ENCODE results near the gene CLIP4. TPM values are rescaled to one million over a fixed set of nuclear protein-coding genes. Genes with fewer than 3 reads are reported as not detected.
"Not testable (repeated sequence)": the region's sequence is repeated elsewhere in the genome, so short reads cannot be mapped to it uniquely, and the experiment has no call there.

Gene CLIP4
- total RNA-seq, 1 experiment from 2014 or later = 18.2 TPM

DNA sequence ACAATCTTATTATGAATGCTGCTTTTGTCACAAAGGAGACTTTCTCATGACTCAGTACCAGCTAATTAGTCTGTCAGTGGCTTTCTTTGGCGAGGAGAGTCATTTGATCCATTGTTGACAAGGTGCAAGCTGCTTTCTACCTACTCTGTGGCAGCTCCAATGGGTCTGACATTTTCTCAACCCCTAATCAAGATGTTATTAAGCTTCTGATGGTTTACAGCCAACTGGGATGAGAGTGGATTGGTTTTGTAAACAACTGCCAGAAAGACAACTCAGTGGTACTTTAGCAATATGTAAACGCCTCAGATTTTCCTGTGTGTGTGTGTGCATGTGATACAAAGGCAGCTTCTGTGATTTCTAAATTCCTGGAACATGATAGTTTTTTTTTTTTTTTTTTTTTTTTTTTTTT is 8.2 kb upstream of the CLIP4 start:
- Histone ChIP-seq H3K9me3 (ENCODE audit: low read depth, low read length, poor library complexity, severe bottlenecking) (no peaks in the 10 kb centered on the region), H3K36me3 (ENCODE audit: insufficient read depth, low read length, poor library complexity, severe bottlenecking) (no peaks in the 10 kb centered on the region), H3K4me1 (ENCODE audit: insufficient read depth, low read length, poor library complexity, severe bottlenecking) (no peaks in the 10 kb centered on the region), H3K27ac (ENCODE audit: low read depth, low read length, poor library complexity, severe bottlenecking) (no peak overlapping the region), H3K27me3 (replicated peaks; ENCODE audit: insufficient read depth, low read depth, low read length, poor library complexity) (no peaks in the 10 kb centered on the region), H3K4me3 (ENCODE audit: low read depth, low read length, poor library complexity, severe bottlenecking) (no peak overlapping the region)
- ChIA-PET CTCF (no interaction called here), POLR2A (ENCODE audit: low non-redundant PET) (no interaction called here)
- DNase-seq (ENCODE audit: low spot score) = no peak
- intact Hi-C loops (cut with micrococcal nuclease; ENCODE audit: unreplicated experiment) = no loop called here
- no TSS peak for BruUV-seq (replicated peaks)
- TF ChIP-seq EZH2 (IDR thresholded peaks at IDR 0.05; ENCODE audit: borderline replicate concordance, low read depth, low read length, poor library complexity, severe bottlenecking) = no peak
- no peak for TF ChIP-seq CTCF (conservative IDR thresholded peaks at IDR 0.05; ENCODE audit: low read depth, low read length)

DNA sequence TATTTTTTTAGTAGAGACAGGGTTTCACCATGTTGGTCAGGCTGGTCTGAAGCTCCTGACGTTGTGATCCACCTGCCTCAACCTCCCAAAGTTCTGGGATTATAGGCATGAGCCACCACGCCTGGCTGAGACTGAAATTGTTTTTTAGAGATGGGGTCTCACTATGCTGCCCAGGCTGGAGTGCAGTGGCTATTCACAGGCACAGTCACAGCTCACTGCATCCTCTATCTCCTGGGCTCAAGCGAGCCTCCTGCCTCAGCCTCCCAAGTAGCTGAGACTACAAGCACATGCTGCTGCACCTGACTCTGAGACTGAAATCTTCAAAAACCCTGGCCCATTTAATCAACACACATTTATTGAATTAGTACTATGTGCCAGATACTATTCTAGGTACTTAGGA is 7.7 kb upstream of the CLIP4 start:
- CTCF ChIA-PET; BruUV-seq (replicated peaks); H3K27ac ChIP-seq (ENCODE audit: low read depth, low read length, poor library complexity, severe bottlenecking): not testable (repeated sequence)

GRCh38 chr2:29108225-29108624 is 7.0 kb upstream of the CLIP4 start:
- no peaks in the 10 kb centered on the region for H3K9me3 ChIP-seq (ENCODE audit: low read depth, low read length, poor library complexity, severe bottlenecking)
- POLR2A ChIA-PET (ENCODE audit: low non-redundant PET) = no interaction called here
- H3K4me1 ChIP-seq (ENCODE audit: insufficient read depth, low read length, poor library complexity, severe bottlenecking) = no peaks in the 10 kb centered on the region
- H3K36me3 ChIP-seq (ENCODE audit: insufficient read depth, low read length, poor library complexity, severe bottlenecking) = no peaks in the 10 kb centered on the region
- no peak overlapping the region for H3K4me3 ChIP-seq (ENCODE audit: low read depth, low read length, poor library complexity, severe bottlenecking)
- H3K27me3 ChIP-seq (replicated peaks; ENCODE audit: insufficient read depth, low read depth, low read length, poor library complexity) = no peaks in the 10 kb centered on the region
- BruUV-seq (replicated peaks) = no TSS peak
- H3K27ac ChIP-seq (ENCODE audit: low read depth, low read length, poor library complexity, severe bottlenecking) = no peak overlapping the region
- TF ChIP-seq EZH2 (IDR thresholded peaks at IDR 0.05; ENCODE audit: borderline replicate concordance, low read depth, low read length, poor library complexity, severe bottlenecking) (no peak), CTCF (conservative IDR thresholded peaks at IDR 0.05; ENCODE audit: low read depth, low read length) (no peak)
- CTCF ChIA-PET = no interaction called here
- intact Hi-C loops (cut with micrococcal nuclease; ENCODE audit: unreplicated experiment) = no loop called here
- DNase-seq (ENCODE audit: low spot score) = peak; percentile 21

More for the DNA sequence above, 7.7 kb upstream of the CLIP4 start:
- DNase-seq (ENCODE audit: low spot score); POLR2A ChIA-PET (ENCODE audit: low non-redundant PET); H3K9me3 ChIP-seq (ENCODE audit: low read depth, low read length, poor library complexity, severe bottlenecking); H3K27me3 ChIP-seq (replicated peaks; ENCODE audit: insufficient read depth, low read depth, low read length, poor library complexity); H3K4me1 ChIP-seq (ENCODE audit: insufficient read depth, low read length, poor library complexity, severe bottlenecking); H3K36me3 ChIP-seq (ENCODE audit: insufficient read depth, low read length, poor library complexity, severe bottlenecking); intact Hi-C loops (cut with micrococcal nuclease; ENCODE audit: unreplicated experiment); H3K4me3 ChIP-seq (ENCODE audit: low read depth, low read length, poor library complexity, severe bottlenecking): not testable (repeated sequence)

GRCh38 chr2:29109246-29109645 is 6.0 kb upstream of the CLIP4 start:
- H3K4me1 ChIP-seq (ENCODE audit: insufficient read depth, low read length, poor library complexity, severe bottlenecking) = no peaks in the 10 kb centered on the region
- CTCF ChIA-PET = no interaction called here
- intact Hi-C loops (cut with micrococcal nuclease; ENCODE audit: unreplicated experiment) = no loop called here
- no peak for TF ChIP-seq CTCF (conservative IDR thresholded peaks at IDR 0.05; ENCODE audit: low read depth, low read length)
- no peak for TF ChIP-seq EZH2 (IDR thresholded peaks at IDR 0.05; ENCODE audit: borderline replicate concordance, low read depth, low read length, poor library complexity, severe bottlenecking)
- H3K27ac ChIP-seq (ENCODE audit: low read depth, low read length, poor library complexity, severe bottlenecking) = no peak overlapping the region
- no TSS peak for BruUV-seq (replicated peaks)
- H3K27me3 ChIP-seq (replicated peaks; ENCODE audit: insufficient read depth, low read depth, low read length, poor library complexity) = no peaks in the 10 kb centered on the region
- H3K36me3 ChIP-seq (ENCODE audit: insufficient read depth, low read length, poor library complexity, severe bottlenecking) = no peaks in the 10 kb centered on the region
- no peak for DNase-seq (ENCODE audit: low spot score)
- H3K9me3 ChIP-seq (ENCODE audit: low read depth, low read length, poor library complexity, severe bottlenecking) = no peaks in the 10 kb centered on the region
- POLR2A ChIA-PET (ENCODE audit: low non-redundant PET) = no interaction called here
- no peak overlapping the region for H3K4me3 ChIP-seq (ENCODE audit: low read depth, low read length, poor library complexity, severe bottlenecking)
